Measurements from ENCODE around the gene TMEM178B. TPM values are rescaled to one million over a fixed set of nuclear protein-coding genes. Genes with fewer than 3 reads are reported as not detected.

TMEM178B gene
- total and polyA plus RNA-seq, 2 of the 4 experiments (the other 2 are of a cell fraction) = under 0.01 to 0.05 TPM

DNA sequence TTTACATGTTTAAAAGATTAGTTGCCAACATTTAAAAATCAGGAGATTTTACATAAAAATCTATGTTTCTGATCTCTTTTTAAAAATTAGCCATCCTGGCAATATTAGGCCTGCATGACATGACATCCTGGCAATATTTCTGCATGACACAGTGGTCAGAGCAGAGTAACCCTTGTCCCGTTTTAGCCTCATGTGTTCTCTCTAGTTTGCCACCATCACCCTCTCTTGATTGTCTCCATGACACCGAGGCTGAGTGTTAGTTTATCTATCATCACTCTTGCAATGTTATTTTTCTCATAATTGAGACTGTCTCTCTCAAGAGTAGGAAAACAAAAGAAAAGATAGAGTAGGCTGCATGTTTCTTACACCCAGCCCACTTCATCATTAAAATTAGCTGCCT is 287.6 kb downstream of the TMEM178B start:
- no peak overlapping the region for H3K4me3 ChIP-seq (ENCODE audit: insufficient read depth, low read depth, low read length)
- no peak overlapping the region for H4K5ac ChIP-seq (ENCODE audit: low read depth, low read length)
- DNase-seq (no peak), ATAC-seq (ENCODE audit: low read depth) (no peak)
- no peak overlapping the region for H2AFZ ChIP-seq (replicated peaks; ENCODE audit: low read length, poor library complexity)
- H3K9me1 ChIP-seq (ENCODE audit: insufficient read depth, low read length) = no peaks in the 10 kb centered on the region
- 0 out of 2 replicates have a peak, but pooled peaks cover 2% of the 10 kb centered on the region for H3K4me1 ChIP-seq (ENCODE audit: control insufficient read depth, insufficient read depth, low read length)
- no peak overlapping the region for H4K91ac ChIP-seq (ENCODE audit: insufficient read depth, low read depth, low read length)
- no peaks in the 10 kb centered on the region for H3K36me3 ChIP-seq (ENCODE audit: control insufficient read depth, insufficient read depth, low read length)
- dilution Hi-C loops (cut with HindIII; ENCODE audit: low sequenced_read_pairs, unreplicated experiment) (no loop called here), intact Hi-C loops (cut with micrococcal nuclease) (no loop called here), in situ Hi-C loops (cut with MboI; ENCODE audit: low sequenced_read_pairs) (no loop called here)
- no peaks in the 10 kb centered on the region for H4K20me1 ChIP-seq (ENCODE audit: insufficient read depth, low read length)
- ChIA-PET CTCF (no interaction called here), POLR2A (ENCODE audit: unreplicated experiment) (no interaction called here)
- no peak overlapping the region for H3K4ac ChIP-seq (ENCODE audit: low read depth, low read length)
- no peak overlapping the region for H2AK5ac ChIP-seq (ENCODE audit: low read depth, low read length)
- no peaks in the 10 kb centered on the region; a peak in 1 of 4 replicates for H3K79me1 ChIP-seq (ENCODE audit: low read depth in 1 of 2, low read length in 2 of 2)
- BruUV-seq (replicated peaks) = no TSS peak
- no peak overlapping the region for H2BK120ac ChIP-seq (ENCODE audit: low read depth, low read length)
- no peak overlapping the region for H3K9ac ChIP-seq (ENCODE audit: low read depth, low read length)
- H3K27me3 ChIP-seq (ENCODE audit: control insufficient read depth, insufficient read depth, low read length) = no peaks in the 10 kb centered on the region
- H3K9me3 ChIP-seq (ENCODE audit: control insufficient read depth, insufficient read depth, low read length) = no peaks in the 10 kb centered on the region
- no peak overlapping the region for H4K8ac ChIP-seq (ENCODE audit: low read depth in 2 of 2, low read length in 2 of 2)
- H3K27ac ChIP-seq (ENCODE audit: insufficient read depth, low read length) = no peak overlapping the region
- H2BK5ac ChIP-seq (ENCODE audit: low read depth, low read length, poor library complexity, severe bottlenecking) = no peak overlapping the region
- no peak overlapping the region for H2BK20ac ChIP-seq (ENCODE audit: low read depth, low read length)
- H3K14ac ChIP-seq (replicated peaks; ENCODE audit: low read depth, low read length) = no peak overlapping the region
- TF ChIP-seq NFE2L2 (IDR thresholded peaks at IDR 0.05; ENCODE audit: low read depth, low read length) = no peak
- no peak for TF ChIP-seq CTCF (conservative IDR thresholded peaks at IDR 0.05; ENCODE audit: low read depth, low read length)
- no peak for TF ChIP-seq RCOR1 (IDR thresholded peaks at IDR 0.05; ENCODE audit: insufficient replicate concordance, low read length)
- TF ChIP-seq MAZ (IDR thresholded peaks at IDR 0.05; ENCODE audit: borderline replicate concordance, low read depth, low read length) = no peak
- TF ChIP-seq BHLHE40 (IDR thresholded peaks at IDR 0.05; ENCODE audit: low read depth, low read length) = no peak
- no peak for TF ChIP-seq POLR2A (IDR thresholded peaks at IDR 0.05; ENCODE audit: low read depth, low read length)
- no peak for TF ChIP-seq RAD21 (IDR thresholded peaks at IDR 0.05; ENCODE audit: low read length)
- no peak for TF ChIP-seq FOS (IDR thresholded peaks at IDR 0.05; ENCODE audit: low read depth, low read length)
- no peak for TF ChIP-seq MAFK (IDR thresholded peaks at IDR 0.05; ENCODE audit: low read depth, low read length)
- TF ChIP-seq RFX5 (IDR thresholded peaks at IDR 0.05; ENCODE audit: low read depth, low read length) = no peak
- TF ChIP-seq, protein P1, sequence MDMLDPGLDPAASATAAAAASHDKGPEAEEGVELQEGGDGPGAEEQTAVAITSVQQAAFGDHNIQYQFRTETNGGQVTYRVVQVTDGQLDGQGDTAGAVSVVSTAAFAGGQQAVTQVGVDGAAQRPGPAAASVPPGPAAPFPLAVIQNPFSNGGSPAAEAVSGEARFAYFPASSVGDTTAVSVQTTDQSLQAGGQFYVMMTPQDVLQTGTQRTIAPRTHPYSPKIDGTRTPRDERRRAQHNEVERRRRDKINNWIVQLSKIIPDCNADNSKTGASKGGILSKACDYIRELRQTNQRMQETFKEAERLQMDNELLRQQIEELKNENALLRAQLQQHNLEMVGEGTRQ (IDR thresholded peaks at IDR 0.05; ENCODE audit: low read depth, low read length) = no peak
- TF ChIP-seq, protein P2, sequence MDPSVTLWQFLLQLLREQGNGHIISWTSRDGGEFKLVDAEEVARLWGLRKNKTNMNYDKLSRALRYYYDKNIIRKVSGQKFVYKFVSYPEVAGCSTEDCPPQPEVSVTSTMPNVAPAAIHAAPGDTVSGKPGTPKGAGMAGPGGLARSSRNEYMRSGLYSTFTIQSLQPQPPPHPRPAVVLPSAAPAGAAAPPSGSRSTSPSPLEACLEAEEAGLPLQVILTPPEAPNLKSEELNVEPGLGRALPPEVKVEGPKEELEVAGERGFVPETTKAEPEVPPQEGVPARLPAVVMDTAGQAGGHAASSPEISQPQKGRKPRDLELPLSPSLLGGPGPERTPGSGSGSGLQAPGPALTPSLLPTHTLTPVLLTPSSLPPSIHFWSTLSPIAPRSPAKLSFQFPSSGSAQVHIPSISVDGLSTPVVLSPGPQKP (IDR thresholded peaks at IDR 0.05; ENCODE audit: borderline replicate concordance, low read depth, low read length) = no peak
- no peak for TF ChIP-seq CEBPB (IDR thresholded peaks at IDR 0.05; ENCODE audit: low read depth, low read length)
- TF ChIP-seq SMC3 (IDR thresholded peaks at IDR 0.05; ENCODE audit: low read depth, low read length) = no peak
- H3K23ac ChIP-seq (ENCODE audit: low read depth, low read length) = no peak overlapping the region
- WGBS, 2 experiments (ENCODE audit: extremely low coverage in 2 of 2, insufficient read length in 1 of 2) = no CpG with 5 or more reads among the region's 2 CpGs
- no peak overlapping the region for H3K4me2 ChIP-seq (ENCODE audit: low read depth, low read length)
- H2BK15ac ChIP-seq (ENCODE audit: low read depth, low read length) = no peak overlapping the region
- no peak overlapping the region for H3K18ac ChIP-seq (ENCODE audit: low read depth, low read length)
- no peak overlapping the region for H3K56ac ChIP-seq (ENCODE audit: extremely low read depth, insufficient read depth, low read length)
- no peak overlapping the region for H2AK9ac ChIP-seq (replicated peaks; ENCODE audit: low read depth, low read length, poor library complexity)

All from IMR-90 (cell line).